ENCODE data around the gene ATF4. TPM values are rescaled to one million over a fixed set of nuclear protein-coding genes. Genes with fewer than 3 reads are reported as not detected.

The ATF4 gene
- total and polyA plus RNA-seq, 2 of the 13 experiments (the other 11 are each of a cell fraction or from before 2014, with no cell fraction given): 486 to 1,297 TPM

GRCh38 chr22:39536711-39537110 is 16.3 kb downstream of the ATF4 start:
- peaks cover 2 to 18% of the 10 kb centered on the region in 2 experiments; a peak in 3 of 5 replicates for H3K27me3 ChIP-seq (ENCODE audit: control insufficient read depth in 1 of 2, insufficient read depth in 2 of 2, low read length in 2 of 2)
- BruUV-seq (replicated peaks): no TSS peak
- ChIA-PET CTCF (ENCODE audit: low intra/inter-chr PET ratio, low total read pairs) (interaction anchor here (1.1 to 4.0 kb wide), 2 partner anchors 488 to 500 kb away, joined by 3 to 21 read pairs; no protein-coding TSS in a partner anchor), POLR2A (no interaction called here)
- in situ Hi-C loops (cut with HindIII; ENCODE audit: extremely low pct_ligation_motif_present, low pct_unique_long_range_greater_than_20kb): loop anchor here (5.0 kb wide), 2 partner anchors 271 to 491 kb away; no protein-coding TSS in a partner anchor
- no peak overlapping the region for H2AFZ ChIP-seq (ENCODE audit: low read length)
- TF ChIP-seq ZNF782 (CRISPR knock-in tag; IDR thresholded peaks at IDR 0.05; ENCODE audit: borderline replicate concordance): no peak
- TF ChIP-seq CBX2 (IDR thresholded peaks at IDR 0.05; ENCODE audit: low read depth, low read length): no peak
- TF ChIP-seq CBX2 (CRISPR knock-in tag; IDR thresholded peaks at IDR 0.05; ENCODE audit: low read depth): no peak
- TF ChIP-seq ZNF710 (CRISPR knock-in tag; IDR thresholded peaks at IDR 0.05; ENCODE audit: borderline replicate concordance): no peak
- no peak for TF ChIP-seq XRCC5 (optimal IDR thresholded peaks at IDR 0.05; ENCODE audit: low read length)
- no peak for TF ChIP-seq ZBTB1 (CRISPR knock-in tag; IDR thresholded peaks at IDR 0.05; ENCODE audit: borderline replicate concordance)
- TF ChIP-seq, protein P1, sequence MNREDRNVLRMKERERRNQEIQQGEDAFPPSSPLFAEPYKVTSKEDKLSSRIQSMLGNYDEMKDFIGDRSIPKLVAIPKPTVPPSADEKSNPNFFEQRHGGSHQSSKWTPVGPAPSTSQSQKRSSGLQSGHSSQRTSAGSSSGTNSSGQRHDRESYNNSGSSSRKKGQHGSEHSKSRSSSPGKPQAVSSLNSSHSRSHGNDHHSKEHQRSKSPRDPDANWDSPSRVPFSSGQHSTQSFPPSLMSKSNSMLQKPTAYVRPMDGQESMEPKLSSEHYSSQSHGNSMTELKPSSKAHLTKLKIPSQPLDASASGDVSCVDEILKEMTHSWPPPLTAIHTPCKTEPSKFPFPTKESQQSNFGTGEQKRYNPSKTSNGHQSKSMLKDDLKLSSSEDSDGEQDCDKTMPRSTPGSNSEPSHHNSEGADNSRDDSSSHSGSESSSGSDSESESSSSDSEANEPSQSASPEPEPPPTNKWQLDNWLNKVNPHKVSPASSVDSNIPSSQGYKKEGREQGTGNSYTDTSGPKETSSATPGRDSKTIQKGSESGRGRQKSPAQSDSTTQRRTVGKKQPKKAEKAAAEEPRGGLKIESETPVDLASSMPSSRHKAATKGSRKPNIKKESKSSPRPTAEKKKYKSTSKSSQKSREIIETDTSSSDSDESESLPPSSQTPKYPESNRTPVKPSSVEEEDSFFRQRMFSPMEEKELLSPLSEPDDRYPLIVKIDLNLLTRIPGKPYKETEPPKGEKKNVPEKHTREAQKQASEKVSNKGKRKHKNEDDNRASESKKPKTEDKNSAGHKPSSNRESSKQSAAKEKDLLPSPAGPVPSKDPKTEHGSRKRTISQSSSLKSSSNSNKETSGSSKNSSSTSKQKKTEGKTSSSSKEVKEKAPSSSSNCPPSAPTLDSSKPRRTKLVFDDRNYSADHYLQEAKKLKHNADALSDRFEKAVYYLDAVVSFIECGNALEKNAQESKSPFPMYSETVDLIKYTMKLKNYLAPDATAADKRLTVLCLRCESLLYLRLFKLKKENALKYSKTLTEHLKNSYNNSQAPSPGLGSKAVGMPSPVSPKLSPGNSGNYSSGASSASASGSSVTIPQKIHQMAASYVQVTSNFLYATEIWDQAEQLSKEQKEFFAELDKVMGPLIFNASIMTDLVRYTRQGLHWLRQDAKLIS (CRISPR knock-in tag; IDR thresholded peaks at IDR 0.05): no peak
- TF ChIP-seq ZNF792 (CRISPR knock-in tag; IDR thresholded peaks at IDR 0.05): no peak
- TF ChIP-seq ZFP41 (CRISPR knock-in tag; IDR thresholded peaks at IDR 0.05; ENCODE audit: borderline replicate concordance): no peak
- TF ChIP-seq ZNF550 (CRISPR knock-in tag; IDR thresholded peaks at IDR 0.05; ENCODE audit: borderline replicate concordance): no peak
- no peak for TF ChIP-seq SMC3 (IDR thresholded peaks at IDR 0.05; ENCODE audit: low read length)
- no peak overlapping the region for H3K4me3 ChIP-seq (replicated peaks in 1 of 3; ENCODE audit: insufficient read depth in 1 of 3, low read depth in 2 of 3, low read length in 3 of 3)
- H3K36me3 ChIP-seq (replicated peaks in 1 of 2; ENCODE audit: control insufficient read depth in 1 of 2, insufficient read depth in 2 of 2, low read length in 2 of 2): no peaks in the 10 kb centered on the region
- FAIRE-seq (no peak), DNase-seq (ENCODE audit: low spot score) (no peak), ATAC-seq (no peak)
- H3K4me1 ChIP-seq (ENCODE audit: insufficient read depth, low read length): peaks cover 26% of the 10 kb centered on the region
- no peaks in the 10 kb centered on the region for H3K9me3 ChIP-seq (ENCODE audit: low read length)
- H3K4me2 ChIP-seq (ENCODE audit: low read depth, low read length): no peak overlapping the region
- H4K20me1 ChIP-seq (ENCODE audit: insufficient read depth, low read length): no peaks in the 10 kb centered on the region
- peaks cover 8% of the 10 kb centered on the region for H3K79me2 ChIP-seq (ENCODE audit: insufficient read depth, low read length)
- 2% methylated on average over 8 of the region's 8 CpGs for WGBS (ENCODE audit: low lambda C conversion rate)
- no peak overlapping the region for H3K9ac ChIP-seq (ENCODE audit: insufficient read depth, low read depth, low read length)
- no peak overlapping the region for H3K27ac ChIP-seq (ENCODE audit: extremely low read length, insufficient read depth, low read length)
- intact Hi-C loops (cut with micrococcal nuclease; ENCODE audit: unreplicated experiment): no loop called here

All from HepG2 (cell line).